Prostate gland (tissue), 2 donors: ENCODE results near the gene RSRC1.

Experiments
- CTCF ChIP-seq, 4 experiments: fragments of 200-600 bp in 2 of 4; fragments of 450-650 bp in 2 of 4; sonication (generic) in 2 of 4; IDR thresholded peaks; 1 replicate in 3 of 4; 2 replicates in 1 of 4; pipeline ENCODE4 v1.5.1; 2016 to 2019; ENCODE audit warnings: antibody characterized with exemption in 4 of 4, mild to moderate bottlenecking in 2 of 4, moderate library complexity in 2 of 4
- POLR2A ChIP-seq: fragments of 450-650 bp; IDR thresholded peaks from one replicate; pipeline ENCODE4 v1.6.1; 2016; ENCODE audit warnings: antibody characterized with exemption, mild to moderate bottlenecking
- POLR2AphosphoS5 ChIP-seq: sonication (generic); formaldehyde crosslinking; IDR thresholded peaks from one replicate; pipeline ENCODE4 v1.6.1; 2017; ENCODE audit warnings: antibody characterized with exemption

- no peak for TF ChIP-seq POLR2AphosphoS5
- no peak for TF ChIP-seq CTCF (IDR thresholded peaks at IDR 0.05)
- no peak for TF ChIP-seq POLR2A
Observed at GRCh38 chr3:158354713-158355112, 244.8 kb downstream of the RSRC1 start.
